Natural killer cell treated with Interleukin-12 subunit alpha and Interleukin-12 subunit beta and Interleukin-15 and Interleukin-18, amount 100 ng/mL, for 72 hours (primary cell): Measurements from ENCODE around the gene SPPL3. TPM values are rescaled to one million over a fixed set of nuclear protein-coding genes. Genes with fewer than 3 reads are reported as not detected.
"Not testable (repeated sequence)": the region's sequence is repeated elsewhere in the genome, so short reads cannot be mapped to it uniquely, and the experiment has no call there.

Source experiments
- ATAC-seq, 2 donors: fragments of 150-1000 bp; cut with Tn5 transposase in 1 of 2; sonication (Bioruptor Pico), chemical (Tn5 transposase) in 1 of 2; 2 replicates each; pipeline ENCODE4 v1.10.0; 2021
- DNase-seq: peaks from one replicate; pipeline ENCODE4 v3.0.0; 2022; ENCODE audit warnings: low spot score
- H3K27ac Mint-ChIP-seq, 2 donors: 1 replicate in 1 of 2; 2 replicates in 1 of 2; pipeline ENCODE4 v1.8.0; 2022; ENCODE audit warnings: mixed read lengths in 2 of 2, mild to moderate bottlenecking in 1 of 2, moderate library complexity in 1 of 2
- H3K27me3 Mint-ChIP-seq, 2 donors: 1 replicate in 1 of 2; 2 replicates in 1 of 2; pipeline ENCODE4 v1.8.0; 2022; ENCODE audit warnings: mixed read lengths in 2 of 2
- H3K36me3 Mint-ChIP-seq: one replicate; pipeline ENCODE4 v1.8.0; 2022; ENCODE audit warnings: mixed read lengths
- H3K4me1 Mint-ChIP-seq, 2 donors: 1 replicate in 1 of 2; 2 replicates in 1 of 2; pipeline ENCODE4 v1.8.0; 2022; ENCODE audit warnings: low read depth in 2 of 2, mixed read lengths in 2 of 2, mild to moderate bottlenecking in 1 of 2
- H3K4me3 Mint-ChIP-seq: one replicate; pipeline ENCODE4 v1.8.0; 2022; ENCODE audit warnings: mixed read lengths
- H3K9me3 Mint-ChIP-seq: 2 replicates; pipeline ENCODE4 v1.8.0; 2022; ENCODE audit warnings: mixed read lengths
- total RNA-seq, 2 donors: library from RNA; stranded (reverse); gene quantifications; one replicate each; pipeline ENCODE4 v1.2.3, GENCODE V29; 2022

The SPPL3 gene
- total RNA-seq, 2 donors from 2014 or later = 21.6 to 31.6 TPM

- H3K27me3 Mint-ChIP-seq, H3K9me3 Mint-ChIP-seq, ATAC-seq, H3K36me3 Mint-ChIP-seq, H3K4me3 Mint-ChIP-seq, DNase-seq, H3K27ac Mint-ChIP-seq: not testable (repeated sequence)
- H3K4me1 Mint-ChIP-seq = peaks cover 34 to 40% of the 10 kb centered on the region in 2 donors
Measured at GRCh38 chr12:120838629-120839383, 65.4 kb downstream of the SPPL3 start.

DNA sequence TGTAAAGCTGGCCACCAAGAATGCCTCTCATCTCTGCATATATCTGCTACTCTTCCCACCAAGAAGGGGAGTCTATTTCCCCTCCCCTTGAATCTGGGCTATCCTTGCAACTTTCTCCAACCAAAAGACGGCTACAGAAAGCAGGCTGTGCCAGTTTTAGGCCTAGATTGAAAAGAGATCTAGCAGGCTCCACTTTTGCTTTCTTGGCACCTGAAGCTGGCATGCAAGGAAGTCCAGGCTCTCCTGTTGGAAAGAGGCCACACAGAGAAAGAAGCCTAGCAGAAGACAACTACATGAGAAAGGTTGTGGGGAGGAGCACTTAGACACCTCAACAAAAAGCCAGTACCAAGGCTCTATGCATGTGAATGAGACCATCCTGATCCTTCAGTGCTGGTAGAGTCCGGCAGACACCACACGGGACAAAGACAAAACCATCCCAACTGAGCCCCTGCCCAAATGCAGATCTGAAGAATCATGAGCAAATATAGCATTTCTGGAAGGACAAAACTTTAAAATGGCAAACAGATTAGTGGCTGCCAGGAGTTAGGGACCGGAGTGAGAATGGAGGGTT lies 68.0 kb downstream of the SPPL3 start:
- no peaks in the 10 kb centered on the region for H3K9me3 Mint-ChIP-seq
- H3K4me3 Mint-ChIP-seq = no peak overlapping the region
- no peak overlapping the region for H3K27ac Mint-ChIP-seq
- ATAC-seq (no peak), DNase-seq (no peak)
- no peaks in the 10 kb centered on the region for H3K36me3 Mint-ChIP-seq
- peaks cover 23 to 40% of the 10 kb centered on the region in 2 donors for H3K4me1 Mint-ChIP-seq
- no peaks in the 10 kb centered on the region for H3K27me3 Mint-ChIP-seq

GRCh38 chr12:120835657-120836056 lies 68.5 kb downstream of the SPPL3 start:
- ATAC-seq (no peak), DNase-seq (no peak)
- Mint-ChIP-seq H3K27ac (peak overlapping the region; percentile 6 to 26), H3K4me1 (peaks cover 25 to 45% of the 10 kb centered on the region in 2 donors), H3K4me3 (peak overlapping the region; percentile 2), H3K27me3 (no peaks in the 10 kb centered on the region), H3K36me3 (no peaks in the 10 kb centered on the region), H3K9me3 (no peaks in the 10 kb centered on the region)

DNA sequence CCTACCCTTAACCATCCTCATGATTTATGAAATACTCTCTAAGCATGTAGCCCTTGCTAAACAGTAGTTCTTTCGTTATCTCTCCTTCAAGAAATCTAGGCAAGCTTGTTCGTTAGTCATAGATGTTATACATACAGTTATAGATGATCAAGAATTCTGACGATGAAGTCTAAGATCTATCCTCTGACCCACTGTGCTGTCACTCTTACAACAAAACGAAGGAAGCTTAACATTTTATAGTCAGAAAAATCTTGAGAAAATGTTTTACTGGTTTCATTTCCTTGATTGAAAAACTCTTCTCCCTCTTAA lies 68.9 kb downstream of the SPPL3 start:
- ATAC-seq (no peak), DNase-seq (no peak)
- Mint-ChIP-seq H3K27me3 (no peaks in the 10 kb centered on the region), H3K36me3 (no peaks in the 10 kb centered on the region), H3K4me1 (peaks cover 23 to 47% of the 10 kb centered on the region in 2 donors), H3K4me3 (peak overlapping the region; percentile 2), H3K27ac (peak overlapping the region; percentile 6 to 26), H3K9me3 (no peaks in the 10 kb centered on the region)

DNA sequence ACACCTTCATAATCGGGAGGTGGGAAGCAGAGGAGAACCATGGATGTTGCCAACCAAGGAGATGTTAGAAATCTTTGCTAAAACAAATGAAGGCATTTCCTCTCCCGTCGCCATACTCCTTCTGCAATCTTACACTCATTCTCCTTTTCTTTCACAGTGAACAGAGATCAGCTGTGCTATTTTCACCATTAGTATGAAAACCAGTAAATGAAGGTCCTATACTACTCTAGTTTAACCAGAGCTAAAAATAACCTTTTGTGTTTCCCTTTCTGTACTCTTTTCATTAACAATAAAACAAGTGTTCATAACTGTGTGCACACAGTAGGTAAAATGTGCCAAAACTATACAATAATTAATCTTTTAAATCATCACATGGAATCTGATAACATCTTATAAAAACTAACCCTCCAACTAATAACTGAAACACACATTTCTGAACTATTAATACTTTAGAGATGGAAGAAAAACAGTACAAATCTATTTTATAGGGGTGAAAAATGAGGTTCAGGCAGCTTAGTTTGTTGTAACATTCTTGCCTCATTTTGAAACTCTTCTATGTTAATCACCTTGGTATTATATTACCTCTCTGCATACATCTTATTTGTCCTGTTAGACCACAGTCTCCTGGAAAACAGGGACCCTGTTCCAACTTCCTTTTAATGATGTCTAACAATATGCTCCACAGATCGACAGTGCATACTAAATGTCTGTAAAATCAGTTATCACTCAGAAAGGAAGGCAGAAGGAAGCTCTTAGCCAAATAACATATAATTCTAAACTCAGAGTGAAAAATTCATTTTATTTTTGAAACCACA lies 69.5 kb downstream of the SPPL3 start:
- no peak for ATAC-seq
- H3K27ac Mint-ChIP-seq = peak overlapping the region; percentile 6 to 26
- peak overlapping the region; percentile 2 for H3K4me3 Mint-ChIP-seq

GRCh38 chr12:120833849-120834248 lies 70.3 kb downstream of the SPPL3 start:
- Mint-ChIP-seq H3K9me3 (no peaks in the 10 kb centered on the region), H3K36me3 (no peaks in the 10 kb centered on the region), H3K27ac (no peak overlapping the region), H3K4me1 (peaks cover 24 to 47% of the 10 kb centered on the region in 2 donors), H3K27me3 (no peaks in the 10 kb centered on the region), H3K4me3 (no peak overlapping the region)
- no peak for ATAC-seq
- no peak for DNase-seq

More for the DNA sequence above, 69.5 kb downstream of the SPPL3 start:
- H3K9me3 Mint-ChIP-seq = no peaks in the 10 kb centered on the region
- no peak for DNase-seq
- peaks cover 24 to 47% of the 10 kb centered on the region in 2 donors for H3K4me1 Mint-ChIP-seq
- no peaks in the 10 kb centered on the region for H3K27me3 Mint-ChIP-seq
- H3K36me3 Mint-ChIP-seq = no peaks in the 10 kb centered on the region

DNA sequence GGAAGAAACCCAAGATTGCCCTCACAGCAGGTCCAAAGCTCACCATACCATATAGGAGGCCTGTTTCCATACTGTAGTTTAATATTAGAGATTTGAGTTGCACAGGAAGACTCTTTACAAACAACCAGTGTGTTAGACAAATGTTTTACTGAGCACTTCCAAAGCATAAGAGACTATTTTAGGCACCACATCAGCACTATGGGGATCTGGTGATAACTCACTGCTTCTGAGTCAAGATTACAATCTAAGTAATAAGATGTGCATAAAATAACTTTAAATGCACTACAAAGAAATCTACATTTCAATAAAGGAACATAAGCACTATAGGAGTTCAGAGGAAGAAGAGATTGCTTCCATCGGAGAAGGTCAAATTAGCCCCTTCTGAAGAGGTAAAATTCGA lies 71.4 kb downstream of the SPPL3 start:
- no peak overlapping the region for H3K4me3 Mint-ChIP-seq
- no peaks in the 10 kb centered on the region for H3K9me3 Mint-ChIP-seq
- H3K36me3 Mint-ChIP-seq = no peaks in the 10 kb centered on the region
- no peak for ATAC-seq
- no peak for DNase-seq
- no peaks in the 10 kb centered on the region for H3K27me3 Mint-ChIP-seq
- H3K27ac Mint-ChIP-seq = no peak overlapping the region
- H3K4me1 Mint-ChIP-seq = peaks cover 24 to 47% of the 10 kb centered on the region in 2 donors

- Mint-ChIP-seq H3K27ac (no peak overlapping the region), H3K4me1 (peaks cover 26 to 47% of the 10 kb centered on the region in 2 donors), H3K4me3 (no peak overlapping the region), H3K9me3 (no peaks in the 10 kb centered on the region), H3K36me3 (no peaks in the 10 kb centered on the region), H3K27me3 (no peaks in the 10 kb centered on the region)
- ATAC-seq (no peak), DNase-seq (no peak)
Measured at GRCh38 chr12:120831648-120832267, 72.4 kb downstream of the SPPL3 start.

- no peak overlapping the region for H3K27ac Mint-ChIP-seq
- no peaks in the 10 kb centered on the region for H3K9me3 Mint-ChIP-seq
- no peaks in the 10 kb centered on the region for H3K27me3 Mint-ChIP-seq
- H3K4me3 Mint-ChIP-seq = no peak overlapping the region
- no peaks in the 10 kb centered on the region for H3K36me3 Mint-ChIP-seq
- no peak for DNase-seq
- H3K4me1 Mint-ChIP-seq = peaks cover 21 to 41% of the 10 kb centered on the region in 2 donors
- ATAC-seq = no peak
Measured at GRCh38 chr12:120830966-120831365, 73.2 kb downstream of the SPPL3 start.

GRCh38 chr12:120830052-120830940 lies 73.9 kb downstream of the SPPL3 start:
- H3K9me3 Mint-ChIP-seq = no peaks in the 10 kb centered on the region
- H3K27ac Mint-ChIP-seq = no peak overlapping the region
- H3K27me3 Mint-ChIP-seq = no peaks in the 10 kb centered on the region
- ATAC-seq (no peak), DNase-seq (no peak)
- no peak overlapping the region for H3K4me3 Mint-ChIP-seq
- no peaks in the 10 kb centered on the region for H3K36me3 Mint-ChIP-seq
- H3K4me1 Mint-ChIP-seq = peaks cover 23 to 41% of the 10 kb centered on the region in 2 donors

GRCh38 chr12:120826335-120826734 lies 77.8 kb downstream of the SPPL3 start:
- no peaks in the 10 kb centered on the region for H3K9me3 Mint-ChIP-seq
- no peak for DNase-seq
- H3K36me3 Mint-ChIP-seq = no peaks in the 10 kb centered on the region
- no peaks in the 10 kb centered on the region for H3K27me3 Mint-ChIP-seq
- peaks cover 28 to 36% of the 10 kb centered on the region in 2 donors for H3K4me1 Mint-ChIP-seq
- ATAC-seq = no peak
- no peak overlapping the region for H3K4me3 Mint-ChIP-seq
- H3K27ac Mint-ChIP-seq = no peak overlapping the region

GRCh38 chr12:120825337-120825736 lies 78.8 kb downstream of the SPPL3 start:
- Mint-ChIP-seq H3K27ac (no peak overlapping the region), H3K9me3 (no peaks in the 10 kb centered on the region), H3K4me1 (peaks cover 28 to 29% of the 10 kb centered on the region in 2 donors), H3K27me3 (no peaks in the 10 kb centered on the region), H3K4me3 (no peak overlapping the region), H3K36me3 (no peaks in the 10 kb centered on the region)
- ATAC-seq = no peak
- no peak for DNase-seq
